Measurements from ENCODE around the gene CRYAA. TPM values are rescaled to one million over a fixed set of nuclear protein-coding genes. Genes with fewer than 3 reads are reported as not detected.
"Not testable (repeated sequence)": the region's sequence is repeated elsewhere in the genome, so short reads cannot be mapped to it uniquely, and the experiment has no call there.

Gene CRYAA
- total RNA-seq, result not detected
- not detected for polyA plus RNA-seq

GRCh38 chr21:43168708-43169107 is at the start of gene CRYAA:
TSS of gene CRYAA (plus strand) at chr21:43169008. CDS start at chr21:43169100, 92 bp downstream.
- not testable (repeated sequence) for H3K36me3 Mint-ChIP-seq; H3K27ac ChIP-seq (ENCODE audit: insufficient read depth, low read length, poor library complexity, severe bottlenecking); H3K36me3 ChIP-seq (ENCODE audit: control insufficient read depth, insufficient read depth, low read length); H3K4me3 Mint-ChIP-seq; DNase-seq; H3K9me3 Mint-ChIP-seq; ATAC-seq (ENCODE audit: low read depth in 2 of 2); H3K9me3 ChIP-seq (ENCODE audit: control insufficient read depth in 2 of 2, low read length in 2 of 2); H3K4me1 ChIP-seq (ENCODE audit: control insufficient read depth, insufficient read depth, low read length, poor library complexity, severe bottlenecking); H3K27me3 Mint-ChIP-seq; H3K4me1 Mint-ChIP-seq; H3K27ac Mint-ChIP-seq; H3K4me3 ChIP-seq (ENCODE audit: low read depth, low read length); H3K27me3 ChIP-seq (ENCODE audit: control insufficient read depth, insufficient read depth, low read length)

- not testable (repeated sequence) for H3K27me3 Mint-ChIP-seq; H3K27ac Mint-ChIP-seq; H3K4me3 Mint-ChIP-seq; H3K27ac ChIP-seq (ENCODE audit: insufficient read depth, low read length, poor library complexity, severe bottlenecking); H3K9me3 Mint-ChIP-seq; H3K36me3 Mint-ChIP-seq; H3K4me1 Mint-ChIP-seq; H3K27me3 ChIP-seq (ENCODE audit: control insufficient read depth, insufficient read depth, low read length); H3K9me3 ChIP-seq (ENCODE audit: control insufficient read depth in 2 of 2, low read length in 2 of 2); ATAC-seq (ENCODE audit: low read depth in 2 of 2); H3K4me1 ChIP-seq (ENCODE audit: control insufficient read depth, insufficient read depth, low read length, poor library complexity, severe bottlenecking); DNase-seq; H3K4me3 ChIP-seq (ENCODE audit: low read depth, low read length); H3K36me3 ChIP-seq (ENCODE audit: control insufficient read depth, insufficient read depth, low read length)
These were observed 38.7 kb upstream of the CRYAA start for GRCh38 chr21:43130094-43130493.

- H3K9me3 Mint-ChIP-seq; H3K36me3 ChIP-seq (ENCODE audit: control insufficient read depth, insufficient read depth, low read length); H3K4me3 ChIP-seq (ENCODE audit: low read depth, low read length); H3K27ac ChIP-seq (ENCODE audit: insufficient read depth, low read length, poor library complexity, severe bottlenecking); DNase-seq; H3K4me1 Mint-ChIP-seq; H3K36me3 Mint-ChIP-seq; H3K27me3 ChIP-seq (ENCODE audit: control insufficient read depth, insufficient read depth, low read length); ATAC-seq (ENCODE audit: low read depth in 2 of 2); H3K27ac Mint-ChIP-seq; H3K27me3 Mint-ChIP-seq; H3K4me1 ChIP-seq (ENCODE audit: control insufficient read depth, insufficient read depth, low read length, poor library complexity, severe bottlenecking); H3K9me3 ChIP-seq (ENCODE audit: control insufficient read depth in 2 of 2, low read length in 2 of 2); H3K4me3 Mint-ChIP-seq: not testable (repeated sequence)
These were observed 34.3 kb upstream of the CRYAA start for GRCh38 chr21:43134520-43134919.

GRCh38 chr21:43138944-43139343 is 29.9 kb upstream of the CRYAA start:
- not testable (repeated sequence) for H3K4me3 ChIP-seq (ENCODE audit: low read depth, low read length); DNase-seq; H3K4me3 Mint-ChIP-seq; H3K9me3 Mint-ChIP-seq; H3K27ac Mint-ChIP-seq; H3K9me3 ChIP-seq (ENCODE audit: control insufficient read depth in 2 of 2, low read length in 2 of 2); H3K27me3 Mint-ChIP-seq; H3K36me3 ChIP-seq (ENCODE audit: control insufficient read depth, insufficient read depth, low read length); H3K27ac ChIP-seq (ENCODE audit: insufficient read depth, low read length, poor library complexity, severe bottlenecking); H3K4me1 Mint-ChIP-seq; H3K4me1 ChIP-seq (ENCODE audit: control insufficient read depth, insufficient read depth, low read length, poor library complexity, severe bottlenecking); H3K27me3 ChIP-seq (ENCODE audit: control insufficient read depth, insufficient read depth, low read length); H3K36me3 Mint-ChIP-seq
- peak in 1 of 2 donors; percentile 28 for ATAC-seq (ENCODE audit: low read depth in 2 of 2)

DNA sequence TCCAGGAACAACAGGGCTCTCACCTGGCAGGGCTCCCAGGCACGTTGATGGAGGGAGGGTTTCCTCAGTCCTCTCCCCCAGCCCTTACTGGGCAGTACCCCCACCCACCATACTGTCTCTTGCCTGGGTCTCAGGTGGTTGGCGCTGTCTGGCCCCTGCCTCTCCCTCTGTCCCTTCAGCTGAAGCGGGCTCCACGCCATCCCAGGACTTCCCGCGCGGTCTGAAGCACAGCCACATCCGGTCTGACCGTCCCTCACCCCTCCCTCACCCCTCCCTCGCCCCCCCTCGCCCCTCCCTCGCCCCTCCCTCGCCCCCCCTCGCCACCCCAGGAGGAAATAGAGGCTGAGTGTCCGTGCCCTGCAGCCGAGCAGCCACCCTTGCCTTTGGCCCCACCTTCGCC is 27.4 kb upstream of the CRYAA start:
- not testable (repeated sequence) for H3K27me3 Mint-ChIP-seq; H3K36me3 ChIP-seq (ENCODE audit: control insufficient read depth, insufficient read depth, low read length); H3K9me3 Mint-ChIP-seq; H3K27ac Mint-ChIP-seq; H3K4me3 ChIP-seq (ENCODE audit: low read depth, low read length); H3K4me3 Mint-ChIP-seq; H3K4me1 ChIP-seq (ENCODE audit: control insufficient read depth, insufficient read depth, low read length, poor library complexity, severe bottlenecking); H3K27ac ChIP-seq (ENCODE audit: insufficient read depth, low read length, poor library complexity, severe bottlenecking); ATAC-seq (ENCODE audit: low read depth in 2 of 2); H3K27me3 ChIP-seq (ENCODE audit: control insufficient read depth, insufficient read depth, low read length); DNase-seq; H3K9me3 ChIP-seq (ENCODE audit: control insufficient read depth in 2 of 2, low read length in 2 of 2); H3K36me3 Mint-ChIP-seq; H3K4me1 Mint-ChIP-seq

DNA sequence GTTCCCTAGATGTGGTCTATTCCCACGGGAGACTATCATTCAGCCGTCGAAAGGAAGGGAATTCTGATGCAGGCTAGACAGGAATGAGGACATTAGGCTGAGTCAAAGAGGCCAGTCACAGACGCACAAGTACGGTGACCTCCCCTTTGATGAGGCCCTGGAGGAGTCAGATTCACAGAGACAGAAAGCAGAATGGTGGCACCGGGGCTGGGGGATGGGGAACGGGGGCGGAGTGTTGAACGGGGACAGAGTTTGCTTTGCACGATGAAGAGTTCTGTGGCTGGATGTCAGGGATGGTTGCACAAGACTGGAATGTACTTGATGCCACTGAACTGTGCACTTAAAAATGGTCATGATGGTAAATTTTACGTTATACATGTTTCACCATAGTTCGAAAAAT is 22.2 kb upstream of the CRYAA start:
- ATAC-seq (ENCODE audit: low read depth in 2 of 2), result not testable (repeated sequence)

GRCh38 chr21:43147999-43148398 is 20.8 kb upstream of the CRYAA start:
- not testable (repeated sequence) for H3K4me3 ChIP-seq (ENCODE audit: low read depth, low read length); H3K4me3 Mint-ChIP-seq; H3K36me3 ChIP-seq (ENCODE audit: control insufficient read depth, insufficient read depth, low read length); H3K9me3 ChIP-seq (ENCODE audit: control insufficient read depth in 2 of 2, low read length in 2 of 2); H3K27ac ChIP-seq (ENCODE audit: insufficient read depth, low read length, poor library complexity, severe bottlenecking); H3K27me3 Mint-ChIP-seq; H3K27ac Mint-ChIP-seq; H3K36me3 Mint-ChIP-seq; ATAC-seq (ENCODE audit: low read depth in 2 of 2); H3K4me1 ChIP-seq (ENCODE audit: control insufficient read depth, insufficient read depth, low read length, poor library complexity, severe bottlenecking); DNase-seq; H3K9me3 Mint-ChIP-seq; H3K27me3 ChIP-seq (ENCODE audit: control insufficient read depth, insufficient read depth, low read length); H3K4me1 Mint-ChIP-seq

More for the DNA sequence above, 22.2 kb upstream of the CRYAA start:
- not testable (repeated sequence) for H3K4me1 ChIP-seq (ENCODE audit: control insufficient read depth, insufficient read depth, low read length, poor library complexity, severe bottlenecking); DNase-seq; H3K36me3 Mint-ChIP-seq; H3K9me3 Mint-ChIP-seq; H3K4me3 Mint-ChIP-seq; H3K27me3 ChIP-seq (ENCODE audit: control insufficient read depth, insufficient read depth, low read length); H3K27me3 Mint-ChIP-seq; H3K27ac Mint-ChIP-seq; H3K4me1 Mint-ChIP-seq; H3K9me3 ChIP-seq (ENCODE audit: control insufficient read depth in 2 of 2, low read length in 2 of 2); H3K36me3 ChIP-seq (ENCODE audit: control insufficient read depth, insufficient read depth, low read length); H3K4me3 ChIP-seq (ENCODE audit: low read depth, low read length); H3K27ac ChIP-seq (ENCODE audit: insufficient read depth, low read length, poor library complexity, severe bottlenecking)

DNA sequence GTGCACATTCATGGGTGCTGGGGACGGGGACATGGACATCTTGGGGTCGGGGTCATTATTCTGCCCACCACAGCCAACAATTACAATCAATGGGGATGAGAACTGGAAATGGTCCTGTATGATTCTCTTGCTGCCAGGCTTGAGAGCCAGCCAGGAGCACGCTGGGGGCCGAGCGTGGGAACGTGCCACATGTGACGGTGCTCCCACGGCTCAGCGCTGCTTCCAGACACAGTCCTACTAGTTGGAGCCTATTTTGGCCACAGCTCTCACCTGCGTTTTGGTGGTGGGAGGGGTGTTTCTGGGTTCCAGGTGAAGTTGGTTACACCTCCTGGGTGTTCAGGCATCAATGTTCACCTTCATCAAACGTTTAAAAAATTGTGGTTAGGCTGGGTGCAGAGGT is 19.5 kb upstream of the CRYAA start:
- not testable (repeated sequence) for H3K36me3 Mint-ChIP-seq; DNase-seq; H3K27ac Mint-ChIP-seq; H3K4me3 ChIP-seq (ENCODE audit: low read depth, low read length); H3K4me1 Mint-ChIP-seq; H3K36me3 ChIP-seq (ENCODE audit: control insufficient read depth, insufficient read depth, low read length); H3K9me3 ChIP-seq (ENCODE audit: control insufficient read depth in 2 of 2, low read length in 2 of 2); H3K4me1 ChIP-seq (ENCODE audit: control insufficient read depth, insufficient read depth, low read length, poor library complexity, severe bottlenecking); H3K27ac ChIP-seq (ENCODE audit: insufficient read depth, low read length, poor library complexity, severe bottlenecking); H3K27me3 Mint-ChIP-seq; H3K9me3 Mint-ChIP-seq; H3K27me3 ChIP-seq (ENCODE audit: control insufficient read depth, insufficient read depth, low read length); H3K4me3 Mint-ChIP-seq; ATAC-seq (ENCODE audit: low read depth in 2 of 2)
